PC-9 (cell line): ENCODE data around the gene TNC. TPM values are rescaled to one million over a fixed set of nuclear protein-coding genes. Genes with fewer than 3 reads are reported as not detected.

Source experiments
- BruUV-seq: library from RNA; stranded (reverse); fragments of 400-500 nt; replicated peaks from 2 replicates; lab custom pipeline; 2021; lab: Mats Ljungman, UMichigan
- CTCF ChIA-PET: fragments of 300-600 bp; sonication (Branson Sonifier 250); formaldehyde crosslinking; loops from one replicate; lab custom pipeline; 2022; ENCODE audit warnings: antibody characterized with exemption; lab: Charles Lee
- POLR2A ChIA-PET: fragments of 300-600 bp; sonication (Branson Sonifier 250); formaldehyde crosslinking; loops from one replicate; lab custom pipeline; 2022; ENCODE audit warnings: antibody characterized with exemption; ENCODE audit not compliant: unreplicated experiment; lab: Charles Lee
- DNase-seq, 2 experiments: peaks; one replicate each; pipeline versions ENCODE4 v3.0.0 to v3.0.0-alpha.2; 2015 to 2022; ENCODE audit warnings: mixed read lengths in 1 of 2
- H2AFZ ChIP-seq: fragments of 200-600 bp; sonication (generic); 2 replicates; pipeline ENCODE4 v1.8.1; 2017; ENCODE audit warnings: antibody characterized with exemption
- H3F3A ChIP-seq: fragments of 200-600 bp; sonication (generic); 2 replicates; pipeline ENCODE4 v1.8.1; 2017; ENCODE audit warnings: antibody characterized with exemption, mild to moderate bottlenecking, low read depth; ENCODE audit not compliant: insufficient read depth
- H3K27ac ChIP-seq: fragments of 200-600 bp; sonication (generic); 2 replicates; pipeline ENCODE4 v1.6.1; 2016; ENCODE audit warnings: mixed run types
- H3K27me3 ChIP-seq: fragments of 200-600 bp; sonication (generic); 2 replicates; pipeline ENCODE4 v1.6.1; 2016; ENCODE audit warnings: low read depth, mixed run types; ENCODE audit not compliant: insufficient read depth
- H3K36me3 ChIP-seq: fragments of 200-600 bp; sonication (generic); 2 replicates; pipeline ENCODE4 v1.6.1; 2016; ENCODE audit warnings: low read depth, mixed run types
- H3K4me1 ChIP-seq: fragments of 200-600 bp; sonication (generic); replicated peaks from 2 replicates; pipeline ENCODE4 v1.6.1; 2016; ENCODE audit warnings: mixed run types; ENCODE audit not compliant: insufficient read depth
- H3K4me2 ChIP-seq: fragments of 200-600 bp; sonication (generic); 2 replicates; pipeline ENCODE4 v1.6.1; 2017; ENCODE audit warnings: mixed run types
- H3K4me3 ChIP-seq: fragments of 200-600 bp; sonication (generic); 2 replicates; pipeline ENCODE4 v1.6.1; 2016; ENCODE audit warnings: mixed run types
- H3K79me2 ChIP-seq: fragments of 200-600 bp; sonication (generic); 2 replicates; pipeline ENCODE4 v1.6.1; 2017; ENCODE audit warnings: low read depth, mixed run types
- H3K9me2 ChIP-seq: fragments of 200-600 bp; sonication (generic); 2 replicates; pipeline ENCODE4 v1.8.1; 2017; ENCODE audit warnings: mild to moderate bottlenecking; ENCODE audit not compliant: insufficient read depth
- H3K9me3 ChIP-seq: fragments of 200-600 bp; sonication (generic); 2 replicates; pipeline ENCODE4 v1.8.1; 2016; ENCODE audit warnings: low read depth; ENCODE audit not compliant: insufficient read depth
- H4K20me1 ChIP-seq: fragments of 200-600 bp; sonication (generic); 2 replicates; pipeline ENCODE4 v1.8.1; 2017; ENCODE audit not compliant: insufficient read depth
- CTCF ChIP-seq: fragments of 200-600 bp; sonication (generic); conservative IDR thresholded peaks from 2 replicates; pipeline ENCODE4 v1.6.1; 2017; ENCODE audit warnings: mixed run types, antibody characterized with exemption, mild to moderate bottlenecking, moderate library complexity
- EZH2 ChIP-seq: fragments of 200-600 bp; sonication (generic); IDR thresholded peaks from 2 replicates; pipeline ENCODE4 v1.8.0; 2017; ENCODE audit warnings: antibody characterized with exemption, low read depth
- intact Hi-C: fragments of 100-400 bp; cut with micrococcal nuclease; formaldehyde crosslinking; loops from one replicate; pipeline ENCODE4 v1.10.0; 2022; ENCODE audit not compliant: unreplicated experiment
- total RNA-seq: library from RNA; stranded (reverse); gene quantifications from 2 replicates; pipeline ENCODE4 v1.2.3, GENCODE V29; 2021

The TNC gene
- total RNA-seq, 1 experiment from 2014 or later, result 1.1 TPM

GRCh38 chr9:115164511-115164974 is 46.6 kb upstream of the TNC start:
- H3K27ac ChIP-seq, result no peak overlapping the region
- no peaks in the 10 kb centered on the region for H3K9me2 ChIP-seq
- no peaks in the 10 kb centered on the region for H3K9me3 ChIP-seq
- H3K27me3 ChIP-seq, result no peaks in the 10 kb centered on the region
- BruUV-seq, result no TSS peak
- peak overlapping the region; percentile 20 for H3K4me2 ChIP-seq
- CTCF ChIA-PET, result no interaction called here
- H3K36me3 ChIP-seq, result no peaks in the 10 kb centered on the region
- TF ChIP-seq CTCF, result no peak
- no peak for TF ChIP-seq EZH2
- no peak overlapping the region for H2AFZ ChIP-seq
- POLR2A ChIA-PET, result interaction anchor here (0.7 kb wide), 1 partner anchor 231 kb away, joined by 3 read pairs; no protein-coding TSS in a partner anchor
- peaks cover 15% of the 10 kb centered on the region for H3F3A ChIP-seq
- peak; percentile 81 to 84 for DNase-seq
- H3K4me1 ChIP-seq, result peaks cover 23% of the 10 kb centered on the region
- intact Hi-C loops, result loop anchor here (1.0 to 5.0 kb wide), 2 partner anchors 139 to 208 kb away; no protein-coding TSS in a partner anchor
- H3K79me2 ChIP-seq, result no peaks in the 10 kb centered on the region
- no peaks in the 10 kb centered on the region for H4K20me1 ChIP-seq
- no peak overlapping the region for H3K4me3 ChIP-seq

GRCh38 chr9:115162946-115163345 is 45.0 kb upstream of the TNC start:
- intact Hi-C loops, result loop anchor here (5.0 kb wide), 1 partner anchor 209 kb away; no protein-coding TSS in a partner anchor
- ChIA-PET POLR2A (no interaction called here), CTCF (no interaction called here)
- H3K36me3 ChIP-seq, result no peaks in the 10 kb centered on the region
- H4K20me1 ChIP-seq, result no peaks in the 10 kb centered on the region
- no peak overlapping the region for H2AFZ ChIP-seq
- H3K4me1 ChIP-seq, result peaks cover 23% of the 10 kb centered on the region
- no peak overlapping the region for H3K4me2 ChIP-seq
- H3K4me3 ChIP-seq, result no peak overlapping the region
- H3K9me3 ChIP-seq, result no peaks in the 10 kb centered on the region
- H3K9me2 ChIP-seq, result no peaks in the 10 kb centered on the region
- H3K79me2 ChIP-seq, result no peaks in the 10 kb centered on the region
- no peaks in the 10 kb centered on the region for H3K27me3 ChIP-seq
- no peak overlapping the region for H3K27ac ChIP-seq
- no TSS peak for BruUV-seq
- no peak for DNase-seq
- TF ChIP-seq EZH2, result no peak
- no peak for TF ChIP-seq CTCF
- H3F3A ChIP-seq, result peaks cover 15% of the 10 kb centered on the region

- no peaks in the 10 kb centered on the region for H3K27me3 ChIP-seq
- no peak for DNase-seq
- H4K20me1 ChIP-seq, result no peaks in the 10 kb centered on the region
- BruUV-seq, result no TSS peak
- H3K27ac ChIP-seq, result no peak overlapping the region
- H3K9me2 ChIP-seq, result no peaks in the 10 kb centered on the region
- TF ChIP-seq CTCF (no peak), EZH2 (no peak)
- peaks cover 16% of the 10 kb centered on the region for H3F3A ChIP-seq
- no peak overlapping the region for H2AFZ ChIP-seq
- intact Hi-C loops, result loop anchor here (5.0 kb wide), 1 partner anchor 211 kb away; no protein-coding TSS in a partner anchor
- CTCF ChIA-PET, result no interaction called here
- peaks cover 27% of the 10 kb centered on the region for H3K4me1 ChIP-seq
- no peak overlapping the region for H3K4me2 ChIP-seq
- POLR2A ChIA-PET, result no interaction called here
- H3K9me3 ChIP-seq, result no peaks in the 10 kb centered on the region
- no peak overlapping the region for H3K4me3 ChIP-seq
- H3K79me2 ChIP-seq, result no peaks in the 10 kb centered on the region
- no peaks in the 10 kb centered on the region for H3K36me3 ChIP-seq
These were observed 43.5 kb upstream of the TNC start for GRCh38 chr9:115161446-115161845.
